Measurements from ENCODE around the gene PIWIL4.
"Not testable (repeated sequence)": the region's sequence is repeated elsewhere in the genome, so short reads cannot be mapped to it uniquely, and the experiment has no call there.

Gene PIWIL4

GRCh38 chr11:94638902-94639373 lies 71.8 kb downstream of the PIWIL4 start:
- in situ Hi-C loops (cut with HindIII; ENCODE audit: low sequenced_read_pairs): no loop called here
- DNase-seq (ENCODE audit: low read depth, low spot score): no peak
- TF ChIP-seq CTCF (IDR thresholded peaks at IDR 0.05; ENCODE audit: low read depth, low read length): no peak
- no peak overlapping the region for H3K4me3 ChIP-seq (ENCODE audit: low read depth, low read length)

DNA sequence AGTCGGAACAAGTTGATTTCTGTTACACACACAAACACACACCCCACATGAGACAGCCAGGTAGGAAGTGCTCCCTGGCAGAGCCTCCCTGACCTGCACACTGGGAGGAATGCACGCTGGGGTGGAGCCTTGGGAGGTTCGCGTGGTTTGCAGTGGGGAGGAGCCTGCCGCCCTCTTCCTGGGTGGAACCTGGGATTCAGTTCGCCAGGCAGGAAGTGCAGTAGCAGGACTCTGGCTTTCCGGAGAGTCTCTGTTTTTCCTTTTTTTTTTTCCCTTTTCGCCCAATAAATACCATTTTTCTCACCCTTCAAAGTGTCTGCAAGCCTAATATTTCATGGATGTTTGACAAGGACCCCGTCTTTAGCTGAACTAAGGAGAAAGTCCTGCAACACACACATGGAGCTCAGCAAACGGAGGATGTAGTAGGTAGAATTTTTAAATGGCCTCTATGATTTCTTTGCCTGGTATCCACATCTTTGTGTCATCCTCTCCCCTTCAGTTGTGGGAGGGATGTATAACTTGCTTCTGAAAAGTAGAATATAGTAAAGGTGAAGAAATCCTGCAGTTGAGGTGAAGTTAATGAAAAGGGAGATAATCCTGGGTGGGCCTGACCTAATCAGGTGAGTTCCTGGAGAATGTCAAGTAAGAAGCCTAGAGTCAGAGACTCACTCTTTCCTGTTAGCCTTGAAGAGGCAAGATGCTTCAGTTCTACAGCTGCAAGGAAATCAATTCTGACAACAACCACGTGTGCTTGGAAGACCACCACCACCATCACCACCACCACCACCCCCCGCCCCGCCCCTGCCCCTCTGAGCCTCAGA lies 72.9 kb downstream of the PIWIL4 start:
- no peak for TF ChIP-seq CTCF (IDR thresholded peaks at IDR 0.05; ENCODE audit: low read depth, low read length)
- in situ Hi-C loops (cut with HindIII; ENCODE audit: low sequenced_read_pairs): no loop called here

GRCh38 chr11:94641167-94641761 lies 74.1 kb downstream of the PIWIL4 start:
- no peak for DNase-seq (ENCODE audit: low read depth, low spot score)
- in situ Hi-C loops (cut with HindIII; ENCODE audit: low sequenced_read_pairs): no loop called here
- H3K4me3 ChIP-seq (ENCODE audit: low read depth, low read length): no peak overlapping the region
- TF ChIP-seq CTCF (IDR thresholded peaks at IDR 0.05; ENCODE audit: low read depth, low read length): no peak

More for the DNA sequence above, 72.9 kb downstream of the PIWIL4 start:
- no peak overlapping the region for H3K4me3 ChIP-seq (ENCODE audit: low read depth, low read length)
- DNase-seq (ENCODE audit: low read depth, low spot score): no peak

GRCh38 chr11:94643186-94643585 lies 76.0 kb downstream of the PIWIL4 start:
- DNase-seq (ENCODE audit: low read depth, low spot score); in situ Hi-C loops (cut with HindIII; ENCODE audit: low sequenced_read_pairs): not testable (repeated sequence)

GRCh38 chr11:94647926-94648325 lies 80.8 kb downstream of the PIWIL4 start:
- TF ChIP-seq CTCF (IDR thresholded peaks at IDR 0.05; ENCODE audit: low read depth, low read length): no peak
- in situ Hi-C loops (cut with HindIII; ENCODE audit: low sequenced_read_pairs): no loop called here
- no peak for DNase-seq (ENCODE audit: low read depth, low spot score)
- no peak overlapping the region for H3K4me3 ChIP-seq (ENCODE audit: low read depth, low read length)

More at GRCh38 chr11:94643186-94643585, 76.0 kb downstream of the PIWIL4 start:
- H3K4me3 ChIP-seq (ENCODE audit: low read depth, low read length): not testable (repeated sequence)

DNA sequence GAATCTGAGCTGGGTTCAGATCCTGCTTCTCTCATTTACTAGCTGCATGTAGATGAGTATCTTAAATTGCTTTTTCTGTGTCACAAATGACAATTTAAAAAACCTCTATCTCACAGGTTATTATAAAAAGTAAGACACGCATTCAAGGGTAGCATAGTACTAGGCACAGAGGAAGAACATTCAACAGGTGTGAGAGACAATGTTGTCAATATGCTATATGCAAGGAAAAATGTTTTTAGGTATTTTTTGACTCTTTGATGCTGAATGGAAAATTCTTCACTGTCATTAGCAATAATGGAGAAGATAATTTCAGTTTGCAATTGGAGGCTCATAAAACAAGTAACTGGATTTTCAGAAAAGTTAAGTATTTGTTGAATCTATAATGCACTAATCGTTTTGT lies 81.6 kb downstream of the PIWIL4 start:
- in situ Hi-C loops (cut with HindIII; ENCODE audit: low sequenced_read_pairs): no loop called here

More for the DNA sequence above, 81.6 kb downstream of the PIWIL4 start:
- TF ChIP-seq CTCF (IDR thresholded peaks at IDR 0.05; ENCODE audit: low read depth, low read length): no peak
- no peak overlapping the region for H3K4me3 ChIP-seq (ENCODE audit: low read depth, low read length)
- no peak for DNase-seq (ENCODE audit: low read depth, low spot score)
